Loucy (cell line): ENCODE results near the gene SCP2D1.

Experiments used
- EZH2phosphoT487 ChIP-seq: fragments of 200-600 bp; IDR thresholded peaks from 2 replicates; pipeline ENCODE4 v1.6.1; 2018; ENCODE audit warnings: antibody characterized with exemption, mild to moderate bottlenecking, moderate library complexity, borderline replicate concordance
- TF ChIP-seq, protein P1 (sequence below): fragments of 200-600 bp; sonication (generic); conservative IDR thresholded peaks from 2 replicates; pipeline ENCODE4 v1.5.1; 2014; ENCODE audit warnings: mild to moderate bottlenecking, antibody characterized with exemption, low read length

DNA sequence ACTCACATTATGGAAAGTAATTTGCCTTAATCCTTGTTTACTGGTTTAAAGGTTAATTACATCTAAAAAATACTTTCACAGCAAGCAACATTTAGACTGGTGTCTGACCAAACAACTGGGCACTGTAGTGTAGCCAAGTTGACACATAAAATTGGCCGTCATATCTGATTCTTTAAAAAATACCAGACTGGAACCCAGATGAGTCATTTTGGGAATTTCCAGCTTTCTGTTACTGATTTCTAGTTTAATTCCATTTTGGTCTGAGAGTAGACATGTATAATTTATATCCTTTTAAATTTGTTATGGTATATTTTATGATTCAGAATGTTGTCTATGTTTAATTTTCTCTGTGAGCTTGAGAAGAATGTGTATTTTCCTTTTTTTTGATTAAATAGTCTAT lies 44.1 kb downstream of the SCP2D1 start:
- TF ChIP-seq, protein P1, sequence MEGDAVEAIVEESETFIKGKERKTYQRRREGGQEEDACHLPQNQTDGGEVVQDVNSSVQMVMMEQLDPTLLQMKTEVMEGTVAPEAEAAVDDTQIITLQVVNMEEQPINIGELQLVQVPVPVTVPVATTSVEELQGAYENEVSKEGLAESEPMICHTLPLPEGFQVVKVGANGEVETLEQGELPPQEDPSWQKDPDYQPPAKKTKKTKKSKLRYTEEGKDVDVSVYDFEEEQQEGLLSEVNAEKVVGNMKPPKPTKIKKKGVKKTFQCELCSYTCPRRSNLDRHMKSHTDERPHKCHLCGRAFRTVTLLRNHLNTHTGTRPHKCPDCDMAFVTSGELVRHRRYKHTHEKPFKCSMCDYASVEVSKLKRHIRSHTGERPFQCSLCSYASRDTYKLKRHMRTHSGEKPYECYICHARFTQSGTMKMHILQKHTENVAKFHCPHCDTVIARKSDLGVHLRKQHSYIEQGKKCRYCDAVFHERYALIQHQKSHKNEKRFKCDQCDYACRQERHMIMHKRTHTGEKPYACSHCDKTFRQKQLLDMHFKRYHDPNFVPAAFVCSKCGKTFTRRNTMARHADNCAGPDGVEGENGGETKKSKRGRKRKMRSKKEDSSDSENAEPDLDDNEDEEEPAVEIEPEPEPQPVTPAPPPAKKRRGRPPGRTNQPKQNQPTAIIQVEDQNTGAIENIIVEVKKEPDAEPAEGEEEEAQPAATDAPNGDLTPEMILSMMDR = no peak
- TF ChIP-seq EZH2phosphoT487 = no peak
